ENCODE measurements around the gene MRPL38.
"Not testable (repeated sequence)": the region's sequence is repeated elsewhere in the genome, so short reads cannot be mapped to it uniquely, and the experiment has no call there.

The MRPL38 gene

DNA sequence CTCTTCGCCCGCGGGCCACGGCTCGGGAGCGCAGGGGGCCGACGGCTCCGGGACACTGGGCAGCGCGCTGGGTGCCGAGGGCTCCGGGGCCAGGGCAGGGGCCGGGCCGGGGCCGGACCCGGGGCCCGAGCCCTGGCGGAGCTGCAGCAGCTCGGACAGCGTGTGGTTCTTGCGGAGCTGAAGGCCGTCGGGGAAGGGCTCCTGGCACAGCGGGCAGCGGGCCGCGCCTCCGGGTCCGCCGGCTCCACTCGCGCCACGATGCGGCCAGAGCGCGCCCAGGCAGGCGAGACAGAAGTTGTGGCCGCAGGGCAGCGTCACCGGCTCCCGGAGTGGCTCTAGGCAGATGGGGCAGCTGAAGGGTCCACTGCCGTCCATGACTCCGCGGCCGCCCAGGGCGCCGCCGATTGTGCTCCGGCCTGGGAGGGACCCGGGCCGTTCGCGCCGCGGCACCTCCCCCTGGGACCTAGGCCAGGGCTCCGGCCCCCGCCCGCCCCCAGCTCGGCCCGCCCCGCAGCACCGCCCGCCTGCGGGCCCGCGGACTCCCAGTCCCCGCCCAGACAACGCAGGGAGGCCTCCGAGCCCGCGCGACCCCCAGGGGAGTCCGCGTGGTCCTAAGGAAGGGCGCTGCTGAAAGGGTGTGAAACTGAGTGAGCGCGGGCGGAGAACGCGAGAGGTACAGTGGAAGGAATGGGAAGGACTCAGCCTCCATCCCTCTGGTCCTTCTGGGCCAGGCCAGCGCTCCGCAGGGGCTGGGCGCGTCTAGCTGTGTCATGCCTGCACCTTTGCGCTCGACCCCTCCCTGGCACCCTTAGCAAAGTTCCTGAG, 26.3 kb downstream of the MRPL38 start, which contains the start of gene TRIM47:
TRIM47 (minus strand) TSS at position 408 of the 825 bp plus-strand sequence; CDS start at position 375, 33 bp downstream.
- in situ Hi-C loops (cut with HindIII; ENCODE audit: low sequenced_read_pairs): no loop called here

DNA sequence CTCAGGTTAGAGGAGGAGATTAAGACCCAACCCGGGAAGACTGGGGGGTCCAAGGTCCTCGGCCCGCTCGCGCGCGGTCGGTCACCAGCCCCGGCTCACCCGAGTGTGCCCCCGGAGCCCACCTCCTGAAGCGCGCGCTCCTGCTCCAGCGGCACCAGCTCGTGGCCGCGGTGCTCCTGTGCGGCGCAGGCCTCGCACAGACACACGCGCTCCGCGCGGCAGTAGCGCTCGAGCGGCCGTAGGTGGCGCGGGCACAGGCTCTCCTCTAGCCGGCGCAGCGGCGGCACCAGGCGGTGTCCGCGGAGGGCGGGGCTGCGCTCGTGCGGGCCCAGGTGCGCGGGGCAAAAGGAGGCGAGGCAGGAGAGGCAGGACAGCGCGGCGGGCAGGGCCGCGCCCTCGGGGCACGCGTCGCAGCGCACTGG, 26.9 kb downstream of the MRPL38 start:
- in situ Hi-C loops (cut with HindIII; ENCODE audit: low sequenced_read_pairs): no loop called here

DNA sequence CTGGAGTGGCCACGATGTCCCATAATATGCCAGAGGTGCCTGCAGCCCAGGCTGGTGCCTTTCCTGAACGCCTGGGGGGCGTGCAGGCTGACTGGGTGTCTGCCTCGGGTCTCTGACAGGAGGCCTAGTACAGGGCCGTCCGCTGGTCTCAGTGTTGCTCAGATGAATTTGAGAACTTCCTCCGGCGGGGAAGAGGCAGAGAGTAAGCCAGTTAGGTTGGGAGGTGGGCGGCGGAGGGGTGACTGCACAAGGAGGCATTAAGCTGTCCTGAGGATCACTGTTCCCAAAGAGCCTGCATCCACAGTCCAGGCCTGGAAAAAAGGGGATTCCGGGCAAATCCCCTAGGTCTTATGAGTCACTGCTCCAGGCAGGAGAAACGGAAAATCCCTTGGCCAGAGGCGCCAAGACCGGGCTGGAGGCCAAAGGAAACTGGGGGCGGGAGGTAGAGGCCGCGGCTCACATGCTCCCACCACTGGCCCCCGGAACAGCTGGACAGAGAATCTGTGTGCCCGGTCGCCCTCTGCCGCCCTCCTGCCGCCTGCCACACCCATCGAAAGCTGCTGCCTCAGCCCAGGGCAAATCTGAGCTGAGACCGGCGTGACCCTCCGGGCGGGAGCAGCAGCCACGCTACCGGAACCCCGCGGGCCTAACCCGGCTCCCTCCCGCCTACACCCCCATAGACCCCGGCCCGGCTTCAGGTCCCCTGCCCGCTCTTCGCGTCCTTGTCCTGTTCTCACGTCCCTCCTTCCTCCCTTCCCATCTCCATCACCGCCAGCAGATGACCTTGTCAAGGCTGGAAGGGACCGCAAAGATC, 27.5 kb downstream of the MRPL38 start:
- in situ Hi-C loops (cut with HindIII; ENCODE audit: low sequenced_read_pairs): no loop called here

DNA sequence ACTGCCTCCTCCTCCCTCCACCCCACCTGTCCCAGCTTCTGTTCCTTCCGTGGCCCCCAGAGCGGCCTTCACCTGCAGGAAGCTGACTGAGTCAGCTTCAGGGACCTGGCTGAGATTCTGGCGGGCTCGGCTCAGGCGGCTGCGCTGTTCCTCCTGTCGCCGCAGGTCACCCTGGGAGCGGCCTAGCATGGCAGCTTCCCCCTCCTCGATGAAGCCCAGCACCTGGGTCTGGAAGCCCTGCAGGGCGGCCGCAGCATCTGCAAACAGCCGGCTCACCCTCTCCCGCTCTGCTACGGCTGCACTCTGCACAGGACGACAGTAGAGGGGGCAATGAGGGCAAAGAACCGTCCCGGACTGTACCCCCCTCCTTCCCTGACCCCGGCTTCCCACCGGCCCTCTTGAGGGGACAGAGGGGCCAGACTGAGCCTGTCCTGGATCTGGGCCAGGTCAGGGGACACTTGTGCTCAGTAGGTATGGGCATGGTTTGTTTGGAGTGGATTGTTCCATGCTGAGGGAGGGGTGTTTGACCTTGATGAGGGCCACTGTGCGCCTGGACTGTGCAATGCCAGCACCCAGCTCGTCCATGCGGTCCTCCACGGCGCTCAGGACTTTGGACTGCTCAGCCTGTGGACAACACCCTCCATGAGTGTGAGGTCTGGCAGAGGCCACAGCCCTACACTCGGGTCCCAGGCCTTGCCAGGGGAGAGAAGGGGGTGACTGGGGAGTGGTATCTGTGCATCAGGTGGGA, 28.3 kb downstream of the MRPL38 start:
- in situ Hi-C loops (cut with HindIII; ENCODE audit: low sequenced_read_pairs): no loop called here

DNA sequence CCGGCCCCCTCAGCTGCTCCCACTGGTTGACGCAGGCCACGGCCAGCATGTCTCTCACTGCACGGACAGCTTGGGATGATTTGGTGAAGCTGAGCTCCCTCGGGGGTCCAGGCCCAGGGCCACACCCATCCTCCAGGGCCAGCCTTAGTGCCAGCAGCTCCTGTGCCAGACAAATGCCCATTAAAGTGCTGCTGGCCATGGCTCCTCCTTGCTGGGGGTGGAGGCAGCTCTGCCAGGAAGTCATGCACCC, 28.8 kb downstream of the MRPL38 start:
- in situ Hi-C loops (cut with HindIII; ENCODE audit: low sequenced_read_pairs): no loop called here

DNA sequence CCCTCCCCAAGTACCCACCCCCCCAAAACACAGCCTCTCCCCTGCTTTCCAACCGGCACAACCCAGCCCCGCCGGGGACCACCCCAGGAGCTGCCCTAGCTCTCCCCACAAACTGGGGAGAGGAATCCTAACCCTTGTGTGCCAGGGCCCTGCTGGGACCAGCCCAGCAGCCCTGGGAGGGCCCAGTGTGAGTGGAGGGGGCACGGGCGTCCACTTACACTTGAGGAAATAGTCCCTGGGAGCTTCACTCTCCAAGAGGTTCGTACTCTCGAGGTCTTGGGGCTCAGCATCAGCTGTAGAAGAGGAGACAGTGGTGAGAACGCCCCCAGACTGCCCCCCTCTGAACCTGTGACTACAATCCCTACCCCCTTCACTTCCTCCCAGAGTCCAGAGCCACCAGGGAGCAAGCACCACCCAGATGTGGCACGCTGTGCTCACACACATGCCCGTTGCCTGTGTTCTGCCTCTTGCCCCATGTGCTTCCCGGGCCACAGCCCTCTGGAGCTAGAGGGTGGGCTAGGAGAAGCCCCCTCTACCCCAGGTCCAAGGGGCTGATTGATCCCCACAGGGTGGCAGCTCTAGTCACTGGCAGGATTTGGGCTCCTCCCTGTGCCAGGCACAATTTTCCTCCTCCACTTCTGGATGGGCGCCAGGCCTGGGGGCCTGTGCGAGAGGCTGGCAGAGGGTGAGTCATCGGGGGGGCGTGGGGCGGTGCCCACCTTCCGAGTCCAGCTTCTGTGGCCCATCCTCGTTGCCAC, 29.3 kb downstream of the MRPL38 start:
- in situ Hi-C loops (cut with HindIII; ENCODE audit: low sequenced_read_pairs): no loop called here

DNA sequence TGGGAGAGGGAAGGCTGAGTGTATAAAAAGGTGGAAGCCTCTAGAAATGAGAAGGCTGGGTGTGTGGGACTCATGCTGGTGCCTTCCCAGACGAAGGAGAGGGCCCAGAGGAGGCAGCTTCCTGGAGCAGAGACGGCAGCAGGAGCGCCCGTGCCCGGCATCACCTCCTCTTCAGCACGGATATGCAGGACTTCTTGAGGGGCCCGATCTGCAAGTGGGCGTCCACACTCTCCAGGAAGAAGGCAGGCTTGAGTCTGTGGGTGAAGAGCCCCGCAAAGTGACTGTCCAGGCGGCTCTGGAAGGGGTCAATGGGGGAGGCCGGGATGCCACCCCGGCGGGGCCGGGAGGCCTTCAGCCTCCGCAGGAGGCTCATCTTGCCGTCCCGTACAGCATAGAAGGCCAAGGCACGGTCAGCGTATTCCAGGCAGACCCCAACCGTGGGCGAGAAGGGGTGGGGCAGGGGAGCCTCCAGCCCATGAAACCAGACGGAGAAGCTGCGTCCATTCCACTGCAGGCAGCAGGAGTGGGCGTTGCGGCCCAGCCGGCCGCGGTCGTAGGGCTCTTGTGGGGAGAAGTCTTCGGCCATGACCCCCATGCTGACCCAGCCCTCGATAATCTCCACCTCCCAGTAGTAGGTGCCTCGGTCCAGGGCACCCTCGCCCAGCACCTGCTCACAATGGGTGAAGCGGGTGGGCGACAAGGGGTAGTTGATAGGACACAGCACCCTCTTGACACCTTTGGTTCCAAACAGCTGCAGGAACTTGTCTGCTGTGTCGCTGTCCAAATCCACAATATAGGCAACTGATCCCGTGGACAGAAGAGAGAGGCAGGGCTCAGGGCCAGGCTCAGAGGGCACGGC, 30.1 kb downstream of the MRPL38 start:
- in situ Hi-C loops (cut with HindIII; ENCODE audit: low sequenced_read_pairs): no loop called here

DNA sequence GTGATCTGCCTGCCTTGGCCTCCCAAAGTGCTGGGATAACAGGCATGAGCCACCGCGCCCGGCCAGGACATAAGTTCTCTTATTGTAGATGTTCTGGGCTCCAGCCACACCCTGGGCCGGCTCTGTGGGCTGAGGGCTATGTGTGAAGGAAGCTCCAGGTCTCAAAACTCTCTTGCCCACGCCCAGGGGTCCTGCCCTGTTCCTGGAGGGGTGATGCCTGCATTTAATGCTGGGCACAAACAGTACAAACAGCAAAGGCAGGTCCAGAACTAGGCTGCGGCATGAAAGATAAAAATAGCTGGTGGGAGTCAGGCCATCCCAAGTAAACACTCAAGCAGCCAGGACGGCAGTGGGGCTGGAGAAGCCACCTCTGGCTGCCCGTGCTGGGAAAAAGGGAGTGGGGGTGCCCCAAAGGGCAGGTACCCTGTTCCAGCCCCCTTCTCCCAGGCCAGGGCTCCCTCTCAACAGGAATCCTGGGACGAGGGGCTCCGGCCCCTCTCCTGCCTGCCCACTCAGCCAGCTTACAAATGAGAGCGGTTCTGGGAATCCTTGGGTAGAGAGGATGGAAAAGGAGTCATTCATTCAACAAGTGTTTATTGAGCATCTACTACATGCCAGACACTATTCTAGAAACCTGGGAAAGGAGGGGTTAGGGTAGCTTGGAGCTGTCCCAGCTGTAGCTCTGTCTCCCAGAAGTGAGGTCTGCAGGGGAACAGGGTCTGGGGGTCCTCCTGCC, 30.9 kb downstream of the MRPL38 start:
- in situ Hi-C loops (cut with HindIII; ENCODE audit: low sequenced_read_pairs): no loop called here

DNA sequence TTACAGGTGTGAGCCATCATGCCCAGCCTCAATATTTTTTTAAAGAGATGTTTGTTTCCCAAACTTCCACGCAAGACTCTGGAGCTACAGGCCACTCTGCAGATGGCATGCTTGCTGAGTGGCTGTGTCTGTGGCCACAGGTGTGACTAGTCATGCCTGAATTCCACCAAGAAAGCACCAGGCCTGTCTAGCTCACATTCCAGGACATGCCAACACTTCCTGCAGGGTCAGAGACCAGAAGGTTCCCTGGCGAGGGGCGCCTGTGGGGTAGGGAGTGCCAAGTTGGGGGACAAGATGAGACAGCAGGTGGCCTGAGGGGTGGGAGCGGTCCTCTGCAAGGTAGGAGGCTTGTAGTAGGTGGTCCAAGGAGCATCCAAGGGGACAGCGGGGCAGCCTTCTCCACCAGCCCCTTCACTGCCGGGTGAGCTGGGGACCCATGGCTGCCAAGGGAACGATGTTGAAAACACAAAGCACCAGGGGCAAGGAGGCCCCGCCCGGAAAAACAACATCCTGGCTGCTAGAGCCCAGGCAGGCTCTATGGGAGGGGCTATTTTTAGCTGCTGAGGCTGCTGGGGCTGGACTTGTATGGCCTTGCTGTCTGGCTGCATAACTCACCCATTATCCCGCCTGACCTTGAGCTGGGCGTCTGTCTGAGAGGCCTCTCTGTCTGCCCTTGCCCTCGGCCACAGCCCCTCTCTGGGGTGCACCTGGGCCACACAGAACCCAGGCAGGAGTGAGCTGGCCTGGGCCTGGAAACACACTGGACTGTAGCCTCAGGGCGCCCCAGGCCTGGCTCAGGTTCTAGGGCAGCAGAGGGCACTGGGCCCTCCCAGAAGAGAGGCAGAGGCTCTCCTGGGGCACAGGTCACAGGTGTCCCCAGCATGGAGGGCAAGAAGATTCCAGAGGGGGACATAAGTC, 32.0 kb downstream of the MRPL38 start:
- in situ Hi-C loops (cut with HindIII; ENCODE audit: low sequenced_read_pairs): no loop called here

DNA sequence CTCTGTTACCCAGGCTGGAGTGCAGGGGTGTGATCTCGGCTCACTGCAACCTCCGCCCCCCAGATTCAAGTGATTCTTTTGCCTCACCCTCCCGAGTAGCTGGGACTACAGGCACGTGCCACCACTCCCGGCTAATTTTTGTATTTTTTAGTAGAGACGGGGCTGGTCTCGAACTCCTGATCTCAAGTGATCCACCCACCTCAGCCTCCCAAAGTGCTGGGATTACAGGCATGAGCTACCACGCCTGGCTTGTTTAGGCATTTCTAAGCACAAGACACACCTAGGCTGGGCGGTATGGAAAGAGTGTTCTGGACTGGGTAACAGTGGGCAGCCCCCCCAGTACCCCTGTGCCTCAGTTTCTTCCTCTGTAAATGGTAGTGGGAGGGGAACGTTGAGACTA, 34.5 kb downstream of the MRPL38 start:
- in situ Hi-C loops (cut with HindIII; ENCODE audit: low sequenced_read_pairs): not testable (repeated sequence)

DNA sequence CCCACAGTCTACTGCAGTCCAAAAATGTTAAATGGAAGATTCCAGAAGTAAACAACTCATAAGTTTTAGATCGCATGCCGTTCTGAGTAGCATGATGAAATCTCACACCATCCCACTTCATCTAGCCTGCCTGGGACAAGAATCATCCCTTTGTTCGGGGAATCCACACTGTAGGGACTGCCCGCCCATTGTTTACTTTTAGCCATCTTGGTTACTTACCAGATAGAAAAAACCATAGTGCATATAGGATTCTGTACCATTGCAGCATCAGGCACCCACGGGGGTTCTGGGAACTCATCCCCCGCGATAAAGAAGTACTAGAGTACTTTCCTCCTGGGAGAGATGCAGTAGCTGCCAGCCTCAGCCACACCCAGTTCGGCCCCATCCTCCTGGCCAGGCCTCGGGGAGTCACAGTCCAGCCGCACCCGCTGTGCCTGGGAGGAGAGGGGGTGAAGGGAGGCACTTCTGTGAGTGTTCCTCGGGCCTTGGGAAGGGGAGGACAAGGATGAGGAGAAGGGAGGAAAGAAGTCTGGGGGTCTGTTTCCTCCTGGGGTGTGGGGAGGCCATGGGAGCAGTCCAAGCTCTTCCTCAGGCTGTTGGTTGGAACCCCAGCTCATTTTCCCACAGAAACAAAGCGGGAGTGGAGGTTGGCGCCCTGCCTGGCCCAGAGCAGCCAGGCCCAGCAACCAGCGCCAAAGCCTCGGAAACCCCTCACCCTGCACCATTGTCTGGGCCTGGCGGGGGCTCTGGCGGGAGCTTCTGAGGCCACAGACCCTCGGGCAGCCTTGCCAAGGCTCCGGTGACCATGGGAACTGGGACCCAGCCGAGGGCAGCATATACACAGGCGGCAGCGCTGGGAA, 35.2 kb downstream of the MRPL38 start:
- in situ Hi-C loops (cut with HindIII; ENCODE audit: low sequenced_read_pairs): no loop called here

DNA sequence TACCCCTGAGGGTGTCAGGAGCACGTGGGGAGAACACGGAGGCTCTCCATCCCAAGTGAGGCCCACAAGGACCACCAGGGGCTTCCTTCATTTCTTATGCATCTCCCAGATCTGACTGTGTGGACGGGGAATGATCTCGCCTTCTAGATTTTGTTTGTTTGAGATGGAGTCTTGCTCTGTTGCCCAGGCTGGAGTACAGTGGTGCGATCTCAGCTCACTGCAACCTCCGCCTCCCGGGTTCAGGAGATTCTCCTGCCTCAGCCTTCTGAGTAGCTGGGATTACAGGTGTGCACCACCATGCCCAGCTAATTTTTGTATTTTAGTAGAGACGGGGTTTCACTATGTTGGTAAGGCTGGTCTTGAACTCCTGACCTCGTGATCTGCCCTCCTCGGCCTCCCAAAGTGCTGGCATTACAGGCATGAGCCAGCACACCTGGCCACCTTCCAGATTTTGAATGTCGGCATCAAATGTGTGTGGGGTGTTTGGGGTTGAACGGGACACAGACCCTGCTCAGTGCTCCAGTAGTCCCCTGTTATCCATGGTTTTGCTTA, 35.9 kb downstream of the MRPL38 start:
- in situ Hi-C loops (cut with HindIII; ENCODE audit: low sequenced_read_pairs): not testable (repeated sequence)

DNA sequence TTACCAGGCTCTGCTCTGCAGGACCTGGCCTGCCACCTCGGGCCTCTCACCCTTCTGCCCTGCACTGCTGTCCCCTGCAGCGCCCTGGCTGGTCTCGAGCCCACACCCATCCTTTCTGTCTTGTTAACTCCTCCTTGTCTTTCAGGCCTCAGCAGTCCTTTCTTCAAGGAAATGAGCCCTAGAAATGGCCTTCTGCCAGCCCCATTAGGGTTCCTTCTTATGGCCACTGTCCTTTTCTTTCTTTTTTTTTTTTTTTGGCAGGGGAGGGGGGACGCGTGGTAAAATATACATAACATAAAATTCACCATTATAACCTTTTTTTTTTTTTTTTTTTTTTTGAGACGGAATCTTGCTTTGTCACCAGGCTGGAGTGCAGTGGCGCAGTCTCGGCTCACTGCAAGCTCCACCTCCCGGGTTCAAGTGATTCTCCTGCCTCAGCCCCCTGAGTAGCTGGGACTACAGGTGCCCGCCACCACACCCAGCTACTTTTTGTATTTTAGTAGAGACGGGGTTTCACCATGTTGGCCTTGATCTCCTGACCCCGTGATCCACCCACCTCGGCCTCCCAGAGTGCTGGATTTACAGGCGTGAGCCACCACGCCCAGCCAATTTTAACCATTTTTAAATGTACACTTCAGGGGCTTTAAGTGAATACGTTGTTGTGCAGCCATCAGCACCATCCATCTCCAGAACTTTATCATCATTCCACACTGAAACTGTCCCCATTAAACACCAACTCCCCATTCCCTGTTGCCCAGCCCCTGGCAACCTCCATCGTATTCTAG, 39.1 kb downstream of the MRPL38 start:
- in situ Hi-C loops (cut with HindIII; ENCODE audit: low sequenced_read_pairs): not testable (repeated sequence)

DNA sequence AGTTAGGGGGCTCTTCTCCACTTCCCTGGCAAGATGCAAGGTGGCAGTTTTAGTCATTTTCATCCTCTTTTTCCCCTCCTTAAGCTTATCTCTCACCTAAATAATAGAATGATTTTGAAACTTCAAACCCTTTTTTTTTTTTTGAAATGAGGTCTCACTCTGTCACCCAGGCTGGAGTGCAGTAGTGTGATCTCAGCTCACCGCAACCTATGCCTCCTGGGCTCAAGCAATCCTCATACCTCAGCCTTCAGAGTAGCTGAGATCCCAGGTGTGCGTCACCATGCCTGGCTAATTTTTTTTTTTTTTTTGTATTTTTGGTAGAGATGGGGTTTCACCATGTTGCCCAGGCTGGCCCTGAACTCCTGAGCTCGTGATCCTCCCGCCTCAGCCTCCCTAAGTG, 39.8 kb downstream of the MRPL38 start:
- in situ Hi-C loops (cut with HindIII; ENCODE audit: low sequenced_read_pairs): loop anchor here (5.0 kb wide), 2 partner anchors 37 to 78 kb away; partner anchors contain the start of gene MRPL38

DNA sequence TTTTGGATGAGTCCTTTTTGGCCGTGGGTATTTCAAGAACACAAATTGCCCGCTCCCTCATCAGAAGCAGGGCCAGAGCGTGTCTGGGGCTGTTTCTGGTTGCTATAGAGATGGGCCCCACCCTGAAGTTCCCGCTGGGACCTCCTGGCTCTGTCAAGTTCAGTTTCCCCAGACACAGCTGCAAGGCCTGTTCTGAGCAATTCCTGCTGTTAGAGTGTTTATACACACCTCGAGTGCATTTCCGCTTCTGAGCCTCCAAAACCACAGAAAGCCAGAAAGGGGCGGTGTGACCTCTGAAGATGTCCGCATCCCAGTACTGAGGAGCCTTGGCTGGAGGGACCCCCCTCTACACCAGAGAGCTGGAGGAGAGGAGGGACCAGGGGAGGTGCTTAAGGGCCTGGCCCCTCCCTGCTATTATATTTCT, 40.2 kb downstream of the MRPL38 start:
- in situ Hi-C loops (cut with HindIII; ENCODE audit: low sequenced_read_pairs): loop anchor here (5.0 kb wide), 2 partner anchors 38 to 77 kb away; partner anchors contain the start of gene MRPL38

DNA sequence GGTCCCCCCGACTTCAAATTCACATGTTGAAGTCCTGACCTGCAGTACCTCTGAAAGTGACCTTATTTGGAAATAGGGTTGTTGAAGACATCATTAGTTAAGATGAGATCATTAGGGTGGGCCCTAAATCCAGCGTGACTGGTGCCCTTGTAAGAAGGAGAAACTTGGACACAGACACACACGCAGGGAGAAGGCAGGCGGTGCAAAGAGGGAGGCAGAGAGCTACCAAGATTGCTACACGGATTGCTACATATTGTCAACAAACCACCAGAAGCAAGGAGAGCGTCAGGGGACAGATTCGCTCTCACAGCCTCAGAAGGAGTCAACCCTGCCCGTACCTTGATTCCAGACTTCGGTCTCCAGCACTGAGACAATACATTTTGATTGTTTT, 42.8 kb downstream of the MRPL38 start:
- in situ Hi-C loops (cut with HindIII; ENCODE audit: low sequenced_read_pairs): loop anchor here (5.0 kb wide), 2 partner anchors 40 to 75 kb away; partner anchors contain the start of gene MRPL38

Data from endothelial cell of hepatic sinusoid (primary cell).